ENCODE measurements around the gene SSU72.
"Not testable (repeated sequence)": the region's sequence is repeated elsewhere in the genome, so short reads cannot be mapped to it uniquely, and the experiment has no call there.

The SSU72 gene

GRCh38 chr1:1540818-1541628, 33.6 kb downstream of the SSU72 start:
- peak; percentile 67 for DNase-seq (ENCODE audit: low spot score)

- peak; percentile 95 for DNase-seq (ENCODE audit: low spot score)
These were observed 34.4 kb downstream of the SSU72 start, which contains the start of gene TMEM240 for GRCh38 chr1:1540090-1540817. TMEM240 (minus strand) TSS chr1:1540624; CDS start chr1:1540346, 278 bp downstream.

GRCh38 chr1:1539310-1540089, 35.2 kb downstream of the SSU72 start:
- DNase-seq (ENCODE audit: low spot score), result peak; percentile 82

- DNase-seq (ENCODE audit: low spot score), result no peak
These were observed 35.7 kb downstream of the SSU72 start for GRCh38 chr1:1538989-1539309.

GRCh38 chr1:1538334-1538733, 36.3 kb downstream of the SSU72 start:
- no peak for DNase-seq (ENCODE audit: low spot score)

- DNase-seq (ENCODE audit: low spot score), result no peak
These were observed 36.9 kb downstream of the SSU72 start for GRCh38 chr1:1537626-1538250.

GRCh38 chr1:1536938-1537546, 37.6 kb downstream of the SSU72 start:
- no peak for DNase-seq (ENCODE audit: low spot score)

GRCh38 chr1:1536019-1536937, 38.4 kb downstream of the SSU72 start:
- no peak for DNase-seq (ENCODE audit: low spot score)

GRCh38 chr1:1535201-1536018, 39.3 kb downstream of the SSU72 start:
- no peak for DNase-seq (ENCODE audit: low spot score)

GRCh38 chr1:1534401-1535154, 40.1 kb downstream of the SSU72 start:
- no peak for DNase-seq (ENCODE audit: low spot score)

GRCh38 chr1:1533894-1534291, 40.8 kb downstream of the SSU72 start:
- DNase-seq (ENCODE audit: low spot score), result not testable (repeated sequence)

- not testable (repeated sequence) for DNase-seq (ENCODE audit: low spot score)
These were observed 41.3 kb downstream of the SSU72 start for GRCh38 chr1:1533176-1533893.

- no peak for DNase-seq (ENCODE audit: low spot score)
These were observed 42.7 kb downstream of the SSU72 start for GRCh38 chr1:1531947-1532346.

GRCh38 chr1:1529936-1530335, 44.7 kb downstream of the SSU72 start:
- DNase-seq (ENCODE audit: low spot score), result no peak

GRCh38 chr1:1529321-1529720, 45.3 kb downstream of the SSU72 start:
- peak; percentile 5 for DNase-seq (ENCODE audit: low spot score)

GRCh38 chr1:1528301-1529267, 46.1 kb downstream of the SSU72 start:
- DNase-seq (ENCODE audit: low spot score), result peak; percentile 8
